ENCODE data around the gene C16orf95. TPM values are rescaled to one million over a fixed set of nuclear protein-coding genes. Genes with fewer than 3 reads are reported as not detected.

C16orf95 gene
- polyA plus RNA-seq, 1 donor from 2014 or later, result 5.9 TPM

- no peak overlapping the region for H3K9ac ChIP-seq (ENCODE audit: low read length)
- TF ChIP-seq RAD21 (conservative IDR thresholded peaks at IDR 0.05) (no peak), EZH2 (IDR thresholded peaks at IDR 0.05; ENCODE audit: borderline replicate concordance, insufficient read depth, low read length, poor library complexity, severe bottlenecking) (no peak), SMC3 (conservative IDR thresholded peaks at IDR 0.05; ENCODE audit: poor library complexity) (no peak), TAF1 (IDR thresholded peaks at IDR 0.05; ENCODE audit: low read depth) (no peak), REST (IDR thresholded peaks at IDR 0.05; ENCODE audit: borderline replicate concordance) (no peak), CTCF (IDR thresholded peaks at IDR 0.05; ENCODE audit: poor library complexity, severe bottlenecking) (no peak), MXI1 (conservative IDR thresholded peaks at IDR 0.05; ENCODE audit: poor library complexity, severe bottlenecking) (no peak), EP300 (conservative IDR thresholded peaks at IDR 0.05; ENCODE audit: poor library complexity, severe bottlenecking) (no peak), POLR2AphosphoS5 (IDR thresholded peaks at IDR 0.05) (no peak)
- H3K4me3 ChIP-seq (ENCODE audit: low read length), result no peak overlapping the region
- H3K79me2 ChIP-seq (replicated peaks; ENCODE audit: insufficient read depth, low read length), result no peaks in the 10 kb centered on the region
- no peaks in the 10 kb centered on the region for H3K36me3 ChIP-seq (ENCODE audit: insufficient read depth, low read length)
- H3K9me2 ChIP-seq (ENCODE audit: insufficient read depth, low read length), result no peaks in the 10 kb centered on the region
- H2AFZ ChIP-seq (ENCODE audit: low read depth, low read length), result no peak overlapping the region
- no peak overlapping the region for H3K27ac ChIP-seq (ENCODE audit: low read length)
- no peaks in the 10 kb centered on the region for H4K20me1 ChIP-seq (ENCODE audit: insufficient read depth)
- no peaks in the 10 kb centered on the region for H3F3A ChIP-seq (ENCODE audit: insufficient read depth, low read length, poor library complexity, severe bottlenecking)
- no peaks in the 10 kb centered on the region for H3K27me3 ChIP-seq (ENCODE audit: insufficient read depth, low read depth, low read length)
- no peak overlapping the region for H3K4me2 ChIP-seq (ENCODE audit: low read length)
- H3K9me3 ChIP-seq (ENCODE audit: low read length), result no peaks in the 10 kb centered on the region
Observed at GRCh38 chr16:87333101-87333500, 15.9 kb upstream of the C16orf95 start.

- no peak overlapping the region for H3K27ac ChIP-seq (ENCODE audit: low read length)
- H2AFZ ChIP-seq (ENCODE audit: low read depth, low read length), result no peak overlapping the region
- H3K9me2 ChIP-seq (ENCODE audit: insufficient read depth, low read length), result no peaks in the 10 kb centered on the region
- no peak for TF ChIP-seq SMC3 (conservative IDR thresholded peaks at IDR 0.05; ENCODE audit: poor library complexity)
- no peak for TF ChIP-seq CTCF (IDR thresholded peaks at IDR 0.05; ENCODE audit: poor library complexity, severe bottlenecking)
- TF ChIP-seq POLR2AphosphoS5 (IDR thresholded peaks at IDR 0.05), result no peak
- no peak for TF ChIP-seq MXI1 (conservative IDR thresholded peaks at IDR 0.05; ENCODE audit: poor library complexity, severe bottlenecking)
- no peak for TF ChIP-seq REST (IDR thresholded peaks at IDR 0.05; ENCODE audit: borderline replicate concordance)
- no peaks in the 10 kb centered on the region for H4K20me1 ChIP-seq (ENCODE audit: insufficient read depth)
- H3K4me3 ChIP-seq (ENCODE audit: low read length), result no peak overlapping the region
- no peaks in the 10 kb centered on the region for H3K27me3 ChIP-seq (ENCODE audit: insufficient read depth, low read depth, low read length)
- no peak overlapping the region for H3K9ac ChIP-seq (ENCODE audit: low read length)
- H3K36me3 ChIP-seq (ENCODE audit: insufficient read depth, low read length), result no peaks in the 10 kb centered on the region
- no peaks in the 10 kb centered on the region for H3F3A ChIP-seq (ENCODE audit: insufficient read depth, low read length, poor library complexity, severe bottlenecking)
- H3K4me2 ChIP-seq (ENCODE audit: low read length), result no peak overlapping the region
- H3K9me3 ChIP-seq (ENCODE audit: low read length), result no peaks in the 10 kb centered on the region
- H3K79me2 ChIP-seq (replicated peaks; ENCODE audit: insufficient read depth, low read length), result no peaks in the 10 kb centered on the region
Observed at GRCh38 chr16:87332150-87332549, 15.0 kb upstream of the C16orf95 start.

All from neural cell (in vitro differentiated cells).